Large intestine (tissue), 3 donors: ENCODE results near the gene LRRC46. TPM values are rescaled to one million over a fixed set of nuclear protein-coding genes. Genes with fewer than 3 reads are reported as not detected.
A peak's percentile ranks its signal among the peaks of the same experiment; 100 is the strongest.

ENCODE experiments used
- DNase-seq, 2 donors: peaks; one replicate each; pipeline versions ENCODE4 v3.0.0 to v3.0.0-alpha.2; 2013
- H3K27ac ChIP-seq: one replicate; pipeline ENCODE4 v1.5.1; 2013; ENCODE audit warnings: low read length
- H3K27me3 ChIP-seq: 2 replicates; pipeline ENCODE4 v1.6.1; 2013; ENCODE audit warnings: low read length; ENCODE audit not compliant: control insufficient read depth, insufficient read depth
- H3K36me3 ChIP-seq: 2 replicates; pipeline ENCODE4 v1.6.1; 2013; ENCODE audit warnings: low read length; ENCODE audit not compliant: control insufficient read depth, insufficient read depth
- H3K4me1 ChIP-seq: one replicate; pipeline ENCODE4 v1.6.1; 2013; ENCODE audit warnings: low read length; ENCODE audit not compliant: control insufficient read depth, insufficient read depth
- H3K4me3 ChIP-seq: one replicate; pipeline ENCODE4 v1.5.1; 2013; ENCODE audit warnings: low read length
- H3K9me3 ChIP-seq: one replicate; pipeline ENCODE4 v1.6.1; 2013; ENCODE audit warnings: mild to moderate bottlenecking, low read depth, low read length, moderate library complexity; ENCODE audit not compliant: control insufficient read depth
- WGBS: methylation state at CpG from one replicate; pipeline ENCODE4 v1.1.5; 2013; ENCODE audit warnings: low lambda C conversion rate; ENCODE audit not compliant: insufficient coverage; 5-methylcytosine and 5-hydroxymethylcytosine counted together
- polyA plus RNA-seq: library from polyadenylated mRNA; unstranded; fragments of 120-200 nt; gene quantifications from one replicate; pipeline ENCODE4 v1.2.1, GENCODE V29; 2013

LRRC46 gene
- polyA plus RNA-seq, 1 donor = 1.5 TPM

DNA sequence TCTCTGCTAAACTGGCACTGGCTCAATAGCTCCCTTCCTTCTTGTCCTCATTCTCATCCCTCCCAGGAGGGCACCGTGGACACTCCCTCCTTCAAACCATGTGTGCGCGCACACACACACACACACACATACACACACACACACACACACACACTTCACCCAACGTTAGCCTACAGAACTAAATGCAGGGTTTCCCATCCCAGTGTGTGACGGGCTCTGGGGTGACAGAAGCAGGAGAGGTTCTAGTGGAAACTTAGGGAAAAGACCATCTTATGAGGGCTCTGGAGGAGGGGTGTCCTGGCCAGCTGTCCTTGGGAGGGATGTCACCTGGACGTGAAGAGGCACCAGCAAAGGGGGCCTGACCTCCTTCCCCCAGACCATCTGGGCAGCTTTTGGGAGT is 29.6 kb upstream of the LRRC46 start:
- Histone ChIP-seq H3K4me3 (no peak overlapping the region), H3K4me1 (no peaks in the 10 kb centered on the region), H3K27ac (no peak overlapping the region), H3K36me3 (peaks cover 4% of the 10 kb centered on the region), H3K27me3 (peaks cover 2% of the 10 kb centered on the region), H3K9me3 (no peaks in the 10 kb centered on the region)
- no CpG with 5 or more reads among the region's 6 CpGs for WGBS
- DNase-seq = no peak

DNA sequence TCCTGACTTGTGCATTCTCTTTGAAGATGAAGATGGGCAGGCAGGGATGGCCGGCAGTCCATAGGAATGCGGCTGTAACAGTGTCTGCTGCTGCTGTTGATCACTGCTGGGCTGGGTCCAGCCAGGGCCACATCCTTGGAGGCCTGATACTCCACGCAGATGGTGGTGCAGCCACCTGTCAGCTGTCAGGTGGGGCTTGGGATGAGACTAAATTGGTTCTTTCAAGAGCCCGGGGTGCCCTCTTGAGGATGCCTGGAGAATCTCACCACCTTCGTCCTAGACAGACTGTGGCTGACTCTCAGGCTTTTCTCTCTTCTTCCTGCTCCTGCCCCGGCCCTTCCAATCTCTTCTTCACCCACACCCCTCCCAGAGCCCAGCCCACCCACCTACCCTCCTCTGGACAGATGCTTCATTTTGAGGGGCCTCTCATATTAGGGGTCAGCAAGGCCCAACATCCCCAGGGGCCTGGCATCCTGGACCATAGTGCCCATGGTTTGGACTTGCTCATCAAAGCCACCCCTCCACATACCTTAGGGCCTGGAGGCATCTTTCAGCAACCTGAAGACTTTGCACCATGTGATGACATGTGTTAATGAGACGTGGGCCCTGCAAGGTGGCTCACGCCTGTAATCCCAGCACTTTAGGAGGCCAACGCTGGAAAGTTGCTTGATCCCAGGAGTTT is 29.0 kb upstream of the LRRC46 start:
- H3K27ac ChIP-seq = no peak overlapping the region
- no peaks in the 10 kb centered on the region for H3K4me1 ChIP-seq
- WGBS = no CpG with 5 or more reads among the region's 9 CpGs
- peak; percentile 27 to 48 for DNase-seq
- H3K4me3 ChIP-seq = no peak overlapping the region
- no peaks in the 10 kb centered on the region for H3K9me3 ChIP-seq
- H3K27me3 ChIP-seq = peaks cover 2% of the 10 kb centered on the region
- H3K36me3 ChIP-seq = peaks cover 10% of the 10 kb centered on the region

DNA sequence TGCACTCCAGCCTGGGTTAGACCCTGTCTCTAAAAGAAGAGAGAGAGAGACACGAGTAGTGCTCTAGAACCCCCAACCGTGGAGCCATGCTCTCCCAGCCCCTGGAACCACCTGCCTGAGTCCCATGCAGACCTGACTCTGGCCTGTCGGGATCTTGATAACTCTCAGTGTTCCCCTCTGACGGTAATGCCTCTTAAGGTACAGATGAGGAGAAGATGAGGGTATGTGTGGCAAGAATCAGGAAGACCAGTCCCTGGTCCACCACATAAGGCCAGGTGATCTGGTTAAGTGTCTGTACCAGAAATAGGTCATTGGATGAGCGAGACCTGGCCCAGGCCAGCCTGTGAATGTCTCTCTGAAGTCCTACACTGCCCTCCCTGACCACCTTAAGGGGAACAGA is 28.3 kb upstream of the LRRC46 start:
- H3K4me3 ChIP-seq = no peak overlapping the region
- H3K4me1 ChIP-seq = no peaks in the 10 kb centered on the region
- H3K27me3 ChIP-seq = no peaks in the 10 kb centered on the region
- peaks cover 17% of the 10 kb centered on the region for H3K36me3 ChIP-seq
- no peaks in the 10 kb centered on the region for H3K9me3 ChIP-seq
- no CpG with 5 or more reads among the region's 5 CpGs for WGBS
- no peak overlapping the region for H3K27ac ChIP-seq
- DNase-seq = no peak

DNA sequence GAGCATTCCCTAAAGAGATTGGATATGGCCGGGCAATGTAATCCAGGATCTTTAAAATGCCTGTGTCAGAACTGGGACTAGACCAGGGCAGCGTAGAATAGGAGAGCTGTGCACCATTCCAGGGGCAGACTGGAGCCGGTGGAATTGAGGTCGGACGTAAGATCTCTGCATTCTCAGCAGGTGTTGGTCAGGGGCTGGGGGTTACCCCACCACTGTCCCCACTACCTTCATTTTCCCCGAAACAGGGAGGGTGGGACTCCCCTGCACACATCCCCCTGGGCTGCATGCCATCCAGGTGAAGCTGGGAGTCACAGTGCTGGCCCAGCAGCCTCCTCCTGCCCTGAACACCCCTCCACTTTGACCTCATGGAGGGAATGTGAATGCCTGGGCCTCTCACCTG is 27.7 kb upstream of the LRRC46 start:
- no peak for DNase-seq
- no peak overlapping the region for H3K27ac ChIP-seq
- no peaks in the 10 kb centered on the region for H3K27me3 ChIP-seq
- peaks cover under 1% of the 10 kb centered on the region for H3K4me1 ChIP-seq
- no CpG with 5 or more reads among the region's 6 CpGs for WGBS
- H3K36me3 ChIP-seq = peaks cover 23% of the 10 kb centered on the region
- no peak overlapping the region for H3K4me3 ChIP-seq
- H3K9me3 ChIP-seq = no peaks in the 10 kb centered on the region

DNA sequence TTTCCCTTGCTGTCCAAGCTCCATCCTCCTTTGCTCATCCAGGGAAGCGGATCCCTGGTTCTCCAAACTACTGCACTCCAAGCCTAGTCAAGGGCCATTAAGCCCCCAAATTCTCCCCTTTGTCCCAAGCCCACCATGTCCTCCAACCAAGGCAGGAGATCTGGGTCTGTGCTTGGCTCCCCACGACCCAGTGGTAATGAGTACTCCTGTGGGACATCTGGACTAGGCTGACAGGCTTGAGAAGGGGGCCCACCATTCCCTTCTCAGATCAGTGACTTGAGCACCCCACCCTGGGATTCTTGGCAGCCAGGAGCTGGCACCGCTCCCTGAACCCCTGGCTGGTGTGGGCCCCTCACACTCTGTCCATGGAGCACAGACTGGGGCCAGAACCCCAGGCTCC is 27.0 kb upstream of the LRRC46 start:
- DNase-seq = no peak
- Histone ChIP-seq H3K27me3 (no peaks in the 10 kb centered on the region), H3K4me1 (peaks cover 8% of the 10 kb centered on the region), H3K36me3 (peaks cover 30% of the 10 kb centered on the region), H3K9me3 (no peaks in the 10 kb centered on the region), H3K4me3 (no peak overlapping the region), H3K27ac (no peak overlapping the region)
- no CpG with 5 or more reads among the region's 3 CpGs for WGBS

DNA sequence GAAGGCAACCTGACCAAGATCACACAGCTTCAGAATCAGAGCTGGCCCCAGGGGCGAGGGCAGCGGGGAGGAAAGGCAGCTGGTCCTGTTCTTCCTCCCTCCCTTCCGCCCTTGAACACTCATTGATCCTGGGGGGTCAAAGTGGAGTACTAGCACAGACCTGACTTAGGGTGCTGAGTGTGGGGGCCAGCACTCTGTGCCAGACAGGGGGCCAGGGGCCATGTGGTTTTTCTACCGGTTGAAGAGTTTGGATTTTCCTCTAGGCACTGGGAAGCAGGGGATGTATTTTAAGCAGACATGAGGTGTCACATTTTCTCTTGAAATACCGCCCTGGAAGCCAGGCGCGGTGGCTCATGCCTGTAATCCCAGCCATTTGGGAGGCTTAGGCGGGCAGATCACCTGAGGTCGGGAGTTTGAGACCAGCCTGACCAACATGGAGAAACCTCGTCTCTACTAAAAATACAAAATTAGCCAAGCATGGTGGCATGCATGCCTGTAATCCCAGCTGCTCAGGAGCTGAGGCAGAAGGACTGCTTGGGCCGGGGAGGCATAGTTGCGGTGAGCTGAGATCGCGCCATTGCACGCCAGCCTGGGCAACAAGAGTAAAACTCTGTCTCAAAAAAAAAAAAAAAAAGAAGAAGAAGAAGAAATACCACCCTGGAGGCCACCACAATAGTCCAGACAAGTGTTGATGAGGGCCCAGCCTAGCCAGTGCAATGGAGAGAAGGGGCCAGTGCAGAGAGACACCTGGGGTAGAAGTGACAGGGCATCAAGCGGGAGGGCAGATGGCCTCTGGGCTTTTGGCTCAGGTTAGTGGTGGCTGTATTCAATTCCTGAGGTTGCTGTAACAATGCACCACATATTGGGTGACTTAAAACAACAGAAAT is 25.2 kb upstream of the LRRC46 start:
- no CpG with 5 or more reads among the region's 16 CpGs for WGBS
- no peak overlapping the region for H3K4me3 ChIP-seq
- H3K36me3 ChIP-seq = peaks cover 38% of the 10 kb centered on the region
- peaks cover 23% of the 10 kb centered on the region for H3K4me1 ChIP-seq
- H3K27ac ChIP-seq = no peak overlapping the region
- DNase-seq = no peak
- no peaks in the 10 kb centered on the region for H3K27me3 ChIP-seq
- H3K9me3 ChIP-seq = no peaks in the 10 kb centered on the region

DNA sequence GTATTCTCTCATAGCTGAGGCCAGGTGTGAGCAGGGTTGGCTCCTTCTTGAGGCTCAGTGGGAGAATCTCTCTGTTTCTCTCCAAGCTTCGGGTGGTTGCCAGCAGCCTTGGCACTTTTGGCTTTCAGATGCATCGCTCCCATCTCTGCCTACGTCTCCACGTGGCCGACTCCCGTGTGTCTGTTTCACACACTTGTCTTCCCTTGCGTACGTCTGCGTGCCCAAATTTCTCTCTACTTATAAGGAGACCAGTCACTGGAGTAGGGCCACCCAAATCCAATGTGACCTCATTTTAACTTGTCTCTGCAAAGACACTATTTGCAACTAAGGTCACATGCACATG is 24.6 kb upstream of the LRRC46 start:
- WGBS = 100% methylated on average over 5 of the region's 9 CpGs
- peaks cover 38% of the 10 kb centered on the region for H3K36me3 ChIP-seq
- H3K27me3 ChIP-seq = no peaks in the 10 kb centered on the region
- H3K4me3 ChIP-seq = no peak overlapping the region
- no peak for DNase-seq
- H3K9me3 ChIP-seq = no peaks in the 10 kb centered on the region
- peaks cover 23% of the 10 kb centered on the region for H3K4me1 ChIP-seq
- no peak overlapping the region for H3K27ac ChIP-seq

DNA sequence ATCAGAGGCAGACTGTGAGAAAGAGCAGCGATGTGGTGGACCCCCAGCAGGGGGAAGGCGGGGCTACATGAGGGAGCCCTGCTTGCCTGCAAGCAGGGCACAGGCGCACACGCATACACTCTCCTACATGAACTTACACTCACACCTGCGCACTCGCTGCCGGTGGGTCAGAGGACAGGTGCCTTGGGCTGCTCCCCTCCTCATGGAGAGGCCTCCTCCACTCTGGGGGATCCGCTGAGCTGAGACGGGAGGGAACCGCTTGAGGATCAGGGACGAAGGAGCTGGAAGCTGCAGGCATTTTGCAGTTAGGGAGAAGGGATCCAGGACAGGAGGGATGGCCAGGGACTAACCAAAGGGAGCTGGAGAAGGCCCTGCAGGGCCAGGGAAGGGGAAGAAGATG is 24.0 kb upstream of the LRRC46 start:
- no peak overlapping the region for H3K4me3 ChIP-seq
- H3K27ac ChIP-seq = no peak overlapping the region
- H3K36me3 ChIP-seq = peaks cover 43% of the 10 kb centered on the region
- no peaks in the 10 kb centered on the region for H3K27me3 ChIP-seq
- no CpG with 5 or more reads among the region's 11 CpGs for WGBS
- DNase-seq = no peak
- no peaks in the 10 kb centered on the region for H3K9me3 ChIP-seq
- peaks cover 23% of the 10 kb centered on the region for H3K4me1 ChIP-seq

DNA sequence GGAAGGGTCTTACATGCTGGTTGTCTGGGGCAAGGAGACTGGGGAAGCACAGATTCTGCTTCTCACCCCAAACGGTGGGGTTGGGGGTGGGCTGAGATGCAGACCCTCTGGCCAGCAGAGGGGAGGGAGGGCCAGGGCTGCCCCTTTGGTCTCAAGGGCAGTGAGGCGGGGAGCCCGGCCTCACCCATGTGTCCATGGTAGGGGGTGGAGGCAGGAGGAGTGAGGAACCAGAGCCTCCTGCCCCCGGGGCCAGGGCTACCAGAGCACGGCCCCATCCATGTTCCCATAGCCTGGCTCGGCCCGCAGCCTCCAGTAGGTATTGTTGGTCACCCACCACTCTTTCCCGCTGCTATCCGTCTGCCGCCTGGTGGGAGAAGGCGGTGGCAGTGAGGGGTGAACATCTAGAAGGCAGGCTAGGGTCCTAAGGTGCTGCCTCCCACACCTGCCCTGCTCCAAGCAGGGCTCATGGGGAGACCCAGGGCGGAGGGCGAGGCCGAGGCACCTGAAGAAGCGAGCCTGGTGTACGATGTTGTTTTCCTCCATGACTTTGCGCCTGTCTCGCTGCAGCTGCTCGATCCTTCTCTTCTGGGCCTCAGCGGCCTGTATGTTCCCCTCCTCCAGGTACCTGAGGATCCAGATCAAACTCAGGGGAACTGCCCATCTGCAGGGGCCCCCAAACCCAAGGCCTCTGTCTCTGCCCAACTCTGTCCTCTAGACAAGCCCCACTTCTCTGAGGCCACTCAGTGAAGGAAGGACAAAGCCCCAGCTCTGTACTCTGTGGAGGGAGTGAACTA is 23.2 kb upstream of the LRRC46 start:
- no CpG with 5 or more reads among the region's 20 CpGs for WGBS
- Histone ChIP-seq H3K4me3 (no peak overlapping the region), H3K9me3 (no peaks in the 10 kb centered on the region), H3K4me1 (peaks cover 23% of the 10 kb centered on the region), H3K27ac (no peak overlapping the region), H3K36me3 (peaks cover 50% of the 10 kb centered on the region), H3K27me3 (no peaks in the 10 kb centered on the region)
- no peak for DNase-seq

DNA sequence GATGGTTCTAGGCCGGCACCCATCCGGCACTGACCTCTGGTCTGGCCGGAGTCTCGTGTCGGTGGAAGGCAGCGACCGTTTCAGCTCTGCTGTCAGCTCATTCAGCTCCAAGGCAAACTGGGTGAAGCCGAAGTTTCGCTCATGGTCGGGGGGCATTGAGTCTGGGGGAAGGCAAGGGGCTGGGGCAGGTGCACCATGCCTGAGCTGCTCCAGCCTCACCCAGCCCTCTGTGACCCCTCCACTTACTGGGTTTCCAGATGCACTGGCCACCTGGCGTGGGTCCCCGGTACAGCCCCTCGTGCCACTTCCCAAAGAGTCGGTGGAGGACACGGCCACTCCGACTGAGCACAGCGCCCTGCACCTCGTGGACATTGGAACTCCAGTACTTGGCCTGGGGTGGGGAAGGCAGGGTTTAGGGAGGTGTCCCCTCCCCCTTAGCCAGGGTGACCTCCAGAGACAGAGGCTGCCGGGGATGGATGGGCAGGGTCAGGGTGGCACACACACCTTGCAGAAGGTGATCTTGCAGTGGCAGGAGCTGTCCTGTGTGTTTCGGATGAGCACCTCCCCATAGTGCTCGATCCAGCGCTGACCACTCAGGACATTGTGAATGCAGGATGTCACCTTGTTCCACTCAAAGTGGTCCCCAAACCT is 22.5 kb upstream of the LRRC46 start:
- H3K27me3 ChIP-seq = no peaks in the 10 kb centered on the region
- no peaks in the 10 kb centered on the region for H3K9me3 ChIP-seq
- H3K4me3 ChIP-seq = no peak overlapping the region
- no CpG with 5 or more reads among the region's 22 CpGs for WGBS
- peaks cover 55% of the 10 kb centered on the region for H3K36me3 ChIP-seq
- no peak overlapping the region for H3K27ac ChIP-seq
- H3K4me1 ChIP-seq = peaks cover 23% of the 10 kb centered on the region
- DNase-seq = no peak
